ENCODE data around the gene TEX13D. TPM values are rescaled to one million over a fixed set of nuclear protein-coding genes. Genes with fewer than 3 reads are reported as not detected.

The TEX13D gene
- total and polyA plus RNA-seq, 2 experiments from 2014 or later, result not detected

DNA sequence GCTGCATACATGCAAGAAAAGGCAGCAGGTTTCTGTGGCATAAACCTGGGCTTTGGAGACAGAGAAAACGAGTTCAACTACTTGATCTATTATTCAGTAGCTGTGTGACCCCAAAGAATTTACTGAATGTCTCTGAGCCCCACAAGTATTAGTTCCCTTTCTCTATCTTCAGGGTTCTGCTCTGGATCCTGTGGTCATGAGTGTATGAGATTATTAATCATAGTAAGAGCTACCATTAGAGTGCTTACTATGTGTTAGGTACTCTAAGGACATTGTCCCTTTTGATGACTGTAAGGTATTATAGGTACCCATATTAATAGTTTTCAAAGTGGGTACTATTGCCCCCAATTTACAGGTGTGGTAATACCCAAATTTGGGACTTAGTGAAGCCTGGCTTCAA, 5.5 kb downstream of the TEX13D start:
- H3F3A ChIP-seq (replicated peaks; ENCODE audit: low read depth), result no peaks in the 10 kb centered on the region
- Mint-ChIP-seq H3K4me3 (no peak overlapping the region), H3K27ac (no peak overlapping the region), H3K9me3 (no peaks in the 10 kb centered on the region), H3K4me1 (no peaks in the 10 kb centered on the region), H3K27me3 (ENCODE audit: insufficient read depth, low read depth, poor library complexity) (no peaks in the 10 kb centered on the region), H3K36me3 (ENCODE audit: low read depth) (no peaks in the 10 kb centered on the region)
- TF ChIP-seq POLR2AphosphoS5 (IDR thresholded peaks at IDR 0.05; ENCODE audit: low read depth), result no peak
- no peak for TF ChIP-seq STAT1 (IDR thresholded peaks at IDR 0.05; ENCODE audit: unreplicated experiment)
- TF ChIP-seq CREB1 (CRISPR knock-in tag; IDR thresholded peaks at IDR 0.05; ENCODE audit: low read depth), result no peak
- TF ChIP-seq, protein P1, sequence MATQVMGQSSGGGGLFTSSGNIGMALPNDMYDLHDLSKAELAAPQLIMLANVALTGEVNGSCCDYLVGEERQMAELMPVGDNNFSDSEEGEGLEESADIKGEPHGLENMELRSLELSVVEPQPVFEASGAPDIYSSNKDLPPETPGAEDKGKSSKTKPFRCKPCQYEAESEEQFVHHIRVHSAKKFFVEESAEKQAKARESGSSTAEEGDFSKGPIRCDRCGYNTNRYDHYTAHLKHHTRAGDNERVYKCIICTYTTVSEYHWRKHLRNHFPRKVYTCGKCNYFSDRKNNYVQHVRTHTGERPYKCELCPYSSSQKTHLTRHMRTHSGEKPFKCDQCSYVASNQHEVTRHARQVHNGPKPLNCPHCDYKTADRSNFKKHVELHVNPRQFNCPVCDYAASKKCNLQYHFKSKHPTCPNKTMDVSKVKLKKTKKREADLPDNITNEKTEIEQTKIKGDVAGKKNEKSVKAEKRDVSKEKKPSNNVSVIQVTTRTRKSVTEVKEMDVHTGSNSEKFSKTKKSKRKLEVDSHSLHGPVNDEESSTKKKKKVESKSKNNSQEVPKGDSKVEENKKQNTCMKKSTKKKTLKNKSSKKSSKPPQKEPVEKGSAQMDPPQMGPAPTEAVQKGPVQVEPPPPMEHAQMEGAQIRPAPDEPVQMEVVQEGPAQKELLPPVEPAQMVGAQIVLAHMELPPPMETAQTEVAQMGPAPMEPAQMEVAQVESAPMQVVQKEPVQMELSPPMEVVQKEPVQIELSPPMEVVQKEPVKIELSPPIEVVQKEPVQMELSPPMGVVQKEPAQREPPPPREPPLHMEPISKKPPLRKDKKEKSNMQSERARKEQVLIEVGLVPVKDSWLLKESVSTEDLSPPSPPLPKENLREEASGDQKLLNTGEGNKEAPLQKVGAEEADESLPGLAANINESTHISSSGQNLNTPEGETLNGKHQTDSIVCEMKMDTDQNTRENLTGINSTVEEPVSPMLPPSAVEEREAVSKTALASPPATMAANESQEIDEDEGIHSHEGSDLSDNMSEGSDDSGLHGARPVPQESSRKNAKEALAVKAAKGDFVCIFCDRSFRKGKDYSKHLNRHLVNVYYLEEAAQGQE (IDR thresholded peaks at IDR 0.05; ENCODE audit: unreplicated experiment), result no peak
- TF ChIP-seq, protein P2, sequence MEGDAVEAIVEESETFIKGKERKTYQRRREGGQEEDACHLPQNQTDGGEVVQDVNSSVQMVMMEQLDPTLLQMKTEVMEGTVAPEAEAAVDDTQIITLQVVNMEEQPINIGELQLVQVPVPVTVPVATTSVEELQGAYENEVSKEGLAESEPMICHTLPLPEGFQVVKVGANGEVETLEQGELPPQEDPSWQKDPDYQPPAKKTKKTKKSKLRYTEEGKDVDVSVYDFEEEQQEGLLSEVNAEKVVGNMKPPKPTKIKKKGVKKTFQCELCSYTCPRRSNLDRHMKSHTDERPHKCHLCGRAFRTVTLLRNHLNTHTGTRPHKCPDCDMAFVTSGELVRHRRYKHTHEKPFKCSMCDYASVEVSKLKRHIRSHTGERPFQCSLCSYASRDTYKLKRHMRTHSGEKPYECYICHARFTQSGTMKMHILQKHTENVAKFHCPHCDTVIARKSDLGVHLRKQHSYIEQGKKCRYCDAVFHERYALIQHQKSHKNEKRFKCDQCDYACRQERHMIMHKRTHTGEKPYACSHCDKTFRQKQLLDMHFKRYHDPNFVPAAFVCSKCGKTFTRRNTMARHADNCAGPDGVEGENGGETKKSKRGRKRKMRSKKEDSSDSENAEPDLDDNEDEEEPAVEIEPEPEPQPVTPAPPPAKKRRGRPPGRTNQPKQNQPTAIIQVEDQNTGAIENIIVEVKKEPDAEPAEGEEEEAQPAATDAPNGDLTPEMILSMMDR (conservative IDR thresholded peaks at IDR 0.05; ENCODE audit: low read depth in 2 of 2), result no peak
- no peak for TF ChIP-seq ZNF331 (CRISPR knock-in tag; IDR thresholded peaks at IDR 0.05; ENCODE audit: low read depth)
- no peak for TF ChIP-seq EZH2 (IDR thresholded peaks at IDR 0.05; ENCODE audit: low read depth, unreplicated experiment)
- no peaks in the 10 kb centered on the region for H3K79me2 ChIP-seq (replicated peaks; ENCODE audit: insufficient read depth)
- DNase-seq (ENCODE audit: low spot score) (no peak), ATAC-seq (no peak)
- no peaks in the 10 kb centered on the region for H4K20me1 ChIP-seq (replicated peaks; ENCODE audit: insufficient read depth)
- H3K9me2 ChIP-seq (ENCODE audit: insufficient read depth), result no peaks in the 10 kb centered on the region
- H3K27me3 ChIP-seq (ENCODE audit: insufficient read depth), result no peaks in the 10 kb centered on the region
- no peak overlapping the region for H3K27ac ChIP-seq (ENCODE audit: low read depth)
- no peak overlapping the region for H2AFZ ChIP-seq
- H3K36me3 ChIP-seq (ENCODE audit: insufficient read depth), result no peaks in the 10 kb centered on the region
- no peak overlapping the region for H3K4me3 ChIP-seq
- H3K4me1 ChIP-seq (ENCODE audit: insufficient read depth), result no peaks in the 10 kb centered on the region
- H3K4me2 ChIP-seq, result no peak overlapping the region

DNA sequence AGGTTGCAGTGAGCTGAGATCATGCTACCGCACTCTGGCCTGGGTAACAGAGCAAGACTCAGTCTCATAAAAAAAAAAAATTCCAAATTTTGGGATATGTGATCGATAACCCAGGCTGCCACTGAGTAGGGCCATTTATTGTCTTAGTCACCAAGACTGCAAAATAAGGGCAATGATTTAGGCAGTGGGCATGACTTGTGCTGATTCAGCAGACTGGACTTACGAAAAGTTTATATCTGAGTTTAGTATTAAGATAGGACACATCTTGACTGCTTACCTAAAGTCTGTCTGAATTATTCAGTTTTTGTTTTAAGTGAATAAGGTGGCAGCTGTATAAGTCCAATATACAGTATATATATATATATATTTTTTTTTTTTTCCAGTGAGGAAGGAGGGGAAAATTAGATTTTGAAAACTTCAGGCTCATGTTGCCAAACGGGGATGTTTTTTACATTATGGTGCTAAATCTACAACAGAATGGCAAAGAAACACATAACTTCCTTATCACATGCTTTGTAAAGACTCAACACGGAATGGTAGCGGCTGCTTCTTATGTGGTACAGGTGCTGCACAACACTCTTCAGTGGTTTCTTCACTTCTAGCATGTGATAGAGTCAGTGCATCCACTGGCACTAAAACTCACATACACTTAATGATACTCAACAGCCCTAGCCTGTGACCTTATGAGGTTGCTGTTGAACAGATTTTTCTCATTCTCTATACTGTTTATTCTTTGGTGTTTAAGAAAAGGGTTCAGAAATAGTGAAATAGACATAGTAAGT, 6.5 kb downstream of the TEX13D start:
- Histone ChIP-seq H2AFZ (no peak overlapping the region), H3K27ac (ENCODE audit: low read depth) (no peak overlapping the region), H3K9me2 (ENCODE audit: insufficient read depth) (no peaks in the 10 kb centered on the region), H3K4me1 (ENCODE audit: insufficient read depth) (no peaks in the 10 kb centered on the region), H4K20me1 (replicated peaks; ENCODE audit: insufficient read depth) (no peaks in the 10 kb centered on the region), H3F3A (replicated peaks; ENCODE audit: low read depth) (no peaks in the 10 kb centered on the region), H3K27me3 (ENCODE audit: insufficient read depth) (no peaks in the 10 kb centered on the region), H3K79me2 (replicated peaks; ENCODE audit: insufficient read depth) (no peaks in the 10 kb centered on the region), H3K36me3 (ENCODE audit: insufficient read depth) (no peaks in the 10 kb centered on the region), H3K4me2 (no peak overlapping the region), H3K4me3 (no peak overlapping the region)
- no peak overlapping the region for H3K27ac Mint-ChIP-seq
- no peaks in the 10 kb centered on the region for H3K36me3 Mint-ChIP-seq (ENCODE audit: low read depth)
- H3K9me3 Mint-ChIP-seq, result no peaks in the 10 kb centered on the region
- no peaks in the 10 kb centered on the region for H3K27me3 Mint-ChIP-seq (ENCODE audit: insufficient read depth, low read depth, poor library complexity)
- H3K4me1 Mint-ChIP-seq, result no peaks in the 10 kb centered on the region
- ATAC-seq (no peak), DNase-seq (ENCODE audit: low spot score) (no peak)
- no peak overlapping the region for H3K4me3 Mint-ChIP-seq
- TF ChIP-seq CREB1 (CRISPR knock-in tag; IDR thresholded peaks at IDR 0.05; ENCODE audit: low read depth) (no peak), NANOG (IDR thresholded peaks at IDR 0.05; ENCODE audit: borderline replicate concordance) (no peak), ZNF114 (CRISPR knock-in tag; IDR thresholded peaks at IDR 0.05) (no peak), STAT1 (IDR thresholded peaks at IDR 0.05; ENCODE audit: unreplicated experiment) (no peak), ZNF331 (CRISPR knock-in tag; IDR thresholded peaks at IDR 0.05; ENCODE audit: low read depth) (no peak), JUNB (IDR thresholded peaks at IDR 0.05; ENCODE audit: unreplicated experiment) (no peak)
- TF ChIP-seq, protein P3, sequence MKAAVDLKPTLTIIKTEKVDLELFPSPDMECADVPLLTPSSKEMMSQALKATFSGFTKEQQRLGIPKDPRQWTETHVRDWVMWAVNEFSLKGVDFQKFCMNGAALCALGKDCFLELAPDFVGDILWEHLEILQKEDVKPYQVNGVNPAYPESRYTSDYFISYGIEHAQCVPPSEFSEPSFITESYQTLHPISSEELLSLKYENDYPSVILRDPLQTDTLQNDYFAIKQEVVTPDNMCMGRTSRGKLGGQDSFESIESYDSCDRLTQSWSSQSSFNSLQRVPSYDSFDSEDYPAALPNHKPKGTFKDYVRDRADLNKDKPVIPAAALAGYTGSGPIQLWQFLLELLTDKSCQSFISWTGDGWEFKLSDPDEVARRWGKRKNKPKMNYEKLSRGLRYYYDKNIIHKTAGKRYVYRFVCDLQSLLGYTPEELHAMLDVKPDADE (IDR thresholded peaks at IDR 0.05), result no peak
